HCT116 (cell line): ENCODE data around the gene CHST8.

Source experiments
- CTCF ChIP-seq, 3 experiments: fragments of 200-600 bp in 1 of 3; sonication (generic) in 1 of 3; IDR thresholded peaks in 2 of 3; conservative IDR thresholded peaks in 1 of 3; 2 replicates each; pipeline ENCODE4 v1.5.1; 2012 to 2017; ENCODE audit warnings: low read depth in 2 of 3, low read length in 2 of 3, antibody characterized with exemption in 1 of 3, borderline replicate concordance in 1 of 3, control low read depth in 1 of 3, mild to moderate bottlenecking in 1 of 3, mixed read lengths in 1 of 3, mixed run types in 1 of 3, moderate library complexity in 1 of 3; ENCODE audit not compliant: insufficient read depth in 1 of 3
- EGR1 ChIP-seq: IDR thresholded peaks from 2 replicates; pipeline ENCODE4 v1.6.1; 2012; ENCODE audit warnings: low read depth
- EZH2 ChIP-seq: fragments of 200-600 bp; sonication (generic); IDR thresholded peaks from 2 replicates; pipeline ENCODE4 v1.6.1; 2017; ENCODE audit warnings: antibody characterized with exemption, mixed run types
- RAD21 ChIP-seq: IDR thresholded peaks from 2 replicates; pipeline ENCODE4 v1.6.1; 2012; ENCODE audit warnings: low read depth, mild to moderate bottlenecking
- REST ChIP-seq: IDR thresholded peaks from 2 replicates; pipeline ENCODE4 v1.6.1; 2012; ENCODE audit warnings: low read depth
- YY1 ChIP-seq: IDR thresholded peaks from 2 replicates; pipeline ENCODE4 v1.6.1; 2011; ENCODE audit warnings: low read length, low read depth, moderate library complexity, mild to moderate bottlenecking; ENCODE audit not compliant: insufficient replicate concordance; ENCODE audit errors: extremely low read depth

GRCh38 chr19:33610588-33610987 lies 11.2 kb upstream of the CHST8 start:
- TF ChIP-seq CTCF (IDR thresholded peaks at IDR 0.05 in 2 of 3, conservative IDR thresholded peaks at IDR 0.05 in 1 of 3; ENCODE audit: borderline replicate concordance in 1 of 3, insufficient read depth in 1 of 3, low read depth in 2 of 3, low read length in 2 of 3) (no peak), RAD21 (no peak), EZH2 (no peak), YY1 (no peak), REST (no peak), EGR1 (no peak)
